Stimulated activated CD4-positive, alpha-beta T cell treated with anti-CD3 and anti-CD28 coated beads, Interleukin-2, amount 100 ng/mL, for 4 hours (primary cell): ENCODE data around the gene SUCNR1.
"Not testable (repeated sequence)": the region's sequence is repeated elsewhere in the genome, so short reads cannot be mapped to it uniquely, and the experiment has no call there.

Experiments
- DNase-seq: peaks from one replicate; pipeline ENCODE4 v3.0.0-alpha.2; 2020; ENCODE audit warnings: low read depth

SUCNR1 gene

DNA sequence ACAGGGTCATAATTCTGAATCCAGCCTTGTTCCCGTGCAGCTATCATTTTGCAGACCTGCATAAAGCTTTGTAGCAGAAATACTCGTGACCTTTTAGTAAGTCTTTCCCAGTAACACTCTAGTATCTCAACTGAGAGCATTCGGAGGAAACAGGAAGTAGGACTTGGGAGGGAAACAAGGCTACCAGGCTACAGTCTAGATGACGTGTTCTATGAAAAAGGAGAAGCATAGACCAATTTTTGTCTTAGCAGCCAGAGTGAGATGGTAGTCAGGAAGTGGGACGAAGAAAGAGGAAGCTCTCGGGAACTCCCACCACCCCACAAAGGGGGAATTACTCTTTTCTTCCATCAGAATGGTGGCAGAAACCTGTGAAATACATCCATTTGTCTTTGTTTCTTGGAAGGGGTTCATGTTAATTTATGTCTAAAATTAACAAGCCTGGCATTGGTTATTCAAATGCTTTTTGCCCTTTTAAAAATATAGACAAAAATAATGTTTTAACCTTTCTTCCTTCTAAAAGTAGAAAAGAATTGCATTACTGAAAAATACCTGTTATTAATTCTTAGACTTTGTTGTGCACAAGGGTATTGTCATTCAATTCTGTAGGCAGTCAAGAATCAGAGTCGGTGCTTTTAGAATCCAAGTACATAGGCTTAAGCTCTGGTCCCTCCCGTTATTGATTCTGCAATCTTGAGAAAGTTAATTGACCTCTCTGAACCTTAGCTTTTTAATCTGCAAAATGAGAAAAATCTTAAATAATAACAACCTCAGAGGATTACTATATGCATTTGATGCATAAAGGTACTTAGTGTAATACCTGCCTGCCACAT, 1.6 kb upstream of the SUCNR1 start:
- DNase-seq, result no peak

DNA sequence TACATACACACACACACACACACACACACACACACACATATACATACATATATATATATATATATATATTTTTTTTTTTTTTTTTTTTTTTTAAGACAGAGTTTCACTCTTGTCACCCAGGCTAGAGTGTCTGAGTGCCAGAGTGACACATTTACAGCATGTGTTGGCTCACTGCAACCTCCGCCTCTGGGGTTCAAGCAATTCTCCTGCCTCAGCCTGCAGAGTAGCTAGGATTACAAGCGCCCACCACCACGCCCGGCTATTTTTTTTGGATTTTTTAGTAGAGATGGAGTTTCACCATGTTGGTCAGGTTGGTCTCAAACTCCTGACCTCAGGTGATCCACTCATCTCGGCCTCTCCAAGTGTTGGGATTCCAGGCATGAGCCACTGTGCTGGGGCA, 636 bp downstream of the SUCNR1 start:
- not testable (repeated sequence) for DNase-seq

DNA sequence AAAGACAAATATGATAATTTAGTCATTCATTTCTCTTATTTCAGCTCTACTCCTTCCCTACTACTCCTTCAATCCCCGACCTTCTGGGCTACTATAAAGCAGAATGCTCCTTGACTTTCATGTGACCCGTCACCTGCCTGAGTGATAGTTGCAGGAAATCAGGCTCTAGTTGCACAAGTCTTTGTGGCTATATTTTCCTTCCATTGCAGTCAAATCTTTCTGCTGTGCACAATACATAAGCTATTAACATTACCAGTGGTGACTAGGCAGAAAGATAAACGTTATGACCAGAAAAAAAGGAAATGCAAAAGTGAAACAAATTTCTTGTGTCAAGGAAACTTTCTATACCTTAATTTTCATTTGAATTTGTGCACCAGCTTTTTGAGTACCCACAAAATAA, 2.3 kb downstream of the SUCNR1 start:
- DNase-seq, result no peak

DNA sequence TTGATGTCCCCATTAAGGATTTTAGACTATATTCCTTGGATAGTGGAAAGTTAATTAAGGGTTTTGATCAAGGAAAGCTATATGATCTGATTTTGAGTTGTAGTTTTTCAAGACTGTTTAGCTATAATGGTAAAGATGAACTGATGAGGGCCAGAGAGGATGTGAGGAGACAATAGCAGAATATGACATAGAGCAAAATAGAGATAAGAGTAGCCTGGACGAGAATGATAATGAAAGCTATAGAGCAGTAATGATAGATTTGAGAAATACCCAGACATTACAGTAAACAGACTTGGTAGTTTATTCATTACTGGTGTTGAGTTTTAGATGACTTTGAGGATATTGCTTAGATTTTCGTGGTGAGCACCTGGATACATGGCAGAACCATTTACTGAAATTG, 3.8 kb downstream of the SUCNR1 start:
- no peak for DNase-seq

DNA sequence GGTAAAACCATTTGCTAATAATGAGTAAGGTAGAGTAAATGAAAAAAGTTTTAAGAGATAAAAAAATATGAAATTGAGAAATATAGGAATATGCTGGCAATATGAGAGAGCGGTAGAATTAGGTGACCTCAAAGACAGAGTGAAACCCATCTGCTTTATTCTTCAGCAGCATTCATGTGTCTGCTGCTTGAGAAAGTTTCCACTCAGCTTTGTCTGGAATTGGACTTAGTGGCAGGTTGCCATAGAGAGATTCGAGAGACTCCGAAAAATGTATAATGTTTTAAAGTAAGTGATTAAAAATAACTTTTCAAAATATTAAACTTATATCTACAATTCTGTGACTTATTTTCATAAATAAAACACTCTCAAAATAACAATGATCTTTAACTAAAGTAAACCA, 5.0 kb downstream of the SUCNR1 start:
- no peak for DNase-seq

DNA sequence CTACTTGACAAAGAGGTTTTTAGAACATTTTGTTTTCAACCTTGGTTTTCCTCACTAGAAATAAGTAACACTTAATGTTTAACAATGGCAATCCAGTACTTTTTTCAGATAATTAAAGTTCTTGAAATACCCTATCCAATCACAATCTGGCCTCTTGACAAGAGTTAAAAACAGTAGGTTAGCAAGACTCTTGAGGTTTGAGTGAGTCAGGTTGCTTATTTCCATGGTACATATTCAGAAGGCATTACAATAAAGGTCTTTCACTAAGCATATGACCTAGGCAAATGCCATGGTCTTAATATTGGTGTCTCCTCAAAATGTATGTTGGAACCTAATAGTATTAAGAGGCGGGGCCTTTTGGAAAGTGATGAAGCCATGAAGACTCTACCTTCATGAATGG, 5.6 kb downstream of the SUCNR1 start:
- DNase-seq, result no peak

DNA sequence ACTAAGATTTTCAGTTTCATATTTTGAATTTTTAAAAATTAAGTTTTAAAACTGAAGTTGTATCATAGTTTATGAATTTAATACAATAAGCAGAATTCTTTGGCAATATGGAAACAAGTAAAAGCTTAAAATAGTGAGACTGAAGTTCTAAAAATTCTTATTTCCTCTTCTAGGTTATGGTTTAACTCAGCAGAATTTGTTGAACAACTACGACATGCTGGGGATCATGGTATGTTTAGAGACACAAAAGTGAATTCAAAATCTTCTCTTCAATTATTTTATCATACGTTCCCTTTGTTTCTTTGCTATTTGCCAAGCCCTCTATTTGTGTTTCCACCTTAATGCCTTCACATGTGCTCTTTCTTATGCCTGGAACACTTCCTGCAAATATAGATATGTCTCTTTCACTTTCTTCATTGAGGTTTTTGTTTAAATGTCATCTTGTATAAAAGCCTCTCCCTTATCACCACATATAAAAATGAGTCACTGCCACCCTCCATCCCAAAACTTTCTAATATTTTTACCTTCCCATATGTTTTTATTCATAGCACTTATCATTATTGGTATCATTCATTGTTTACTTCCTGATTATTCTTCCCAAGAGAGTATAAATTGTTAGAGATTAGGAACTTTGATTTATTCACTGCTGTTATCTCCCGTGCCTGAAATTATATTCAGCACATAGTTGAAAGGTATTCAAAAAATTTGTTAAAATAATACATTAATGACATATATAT, 6.4 kb downstream of the SUCNR1 start:
- DNase-seq, result no peak

DNA sequence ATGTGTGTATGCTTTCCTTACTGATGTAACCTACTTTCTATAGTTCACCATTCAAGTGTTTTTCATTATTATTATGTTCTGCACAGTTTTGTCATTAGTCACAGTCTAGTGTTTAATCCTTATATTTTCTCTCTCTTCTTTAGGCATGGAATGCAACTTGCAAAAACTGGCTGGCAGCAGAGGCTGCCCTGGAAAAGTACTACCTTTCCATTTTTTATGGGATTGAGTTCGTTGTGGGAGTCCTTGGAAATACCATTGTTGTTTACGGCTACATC, 6.9 kb downstream of the SUCNR1 start:
- no peak for DNase-seq

DNA sequence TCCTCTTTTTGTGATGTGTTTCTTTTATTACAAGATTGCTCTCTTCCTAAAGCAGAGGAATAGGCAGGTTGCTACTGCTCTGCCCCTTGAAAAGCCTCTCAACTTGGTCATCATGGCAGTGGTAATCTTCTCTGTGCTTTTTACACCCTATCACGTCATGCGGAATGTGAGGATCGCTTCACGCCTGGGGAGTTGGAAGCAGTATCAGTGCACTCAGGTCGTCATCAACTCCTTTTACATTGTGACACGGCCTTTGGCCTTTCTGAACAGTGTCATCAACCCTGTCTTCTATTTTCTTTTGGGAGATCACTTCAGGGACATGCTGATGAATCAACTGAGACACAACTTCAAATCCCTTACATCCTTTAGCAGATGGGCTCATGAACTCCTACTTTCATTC, 7.7 kb downstream of the SUCNR1 start:
- no peak for DNase-seq

DNA sequence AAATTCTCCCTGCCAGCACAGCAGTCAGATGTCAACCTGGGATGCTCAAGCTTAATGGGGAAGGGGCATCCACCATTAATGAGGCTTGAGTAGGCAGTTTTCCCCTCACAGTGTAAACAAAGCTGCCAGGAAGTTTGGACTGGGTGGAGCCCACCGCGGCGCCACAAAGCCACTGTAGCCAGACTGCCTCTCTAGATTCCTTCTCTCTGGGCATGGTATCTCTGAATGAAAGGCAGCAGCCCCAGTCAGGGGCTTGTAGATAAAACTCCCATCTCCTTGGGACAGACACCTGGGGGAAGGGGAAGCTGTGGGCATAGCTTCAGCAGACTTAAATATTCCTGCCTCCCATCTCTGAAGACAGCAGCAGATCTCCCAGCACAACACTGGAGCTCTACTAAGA, 12.0 kb downstream of the SUCNR1 start:
- not testable (repeated sequence) for DNase-seq

DNA sequence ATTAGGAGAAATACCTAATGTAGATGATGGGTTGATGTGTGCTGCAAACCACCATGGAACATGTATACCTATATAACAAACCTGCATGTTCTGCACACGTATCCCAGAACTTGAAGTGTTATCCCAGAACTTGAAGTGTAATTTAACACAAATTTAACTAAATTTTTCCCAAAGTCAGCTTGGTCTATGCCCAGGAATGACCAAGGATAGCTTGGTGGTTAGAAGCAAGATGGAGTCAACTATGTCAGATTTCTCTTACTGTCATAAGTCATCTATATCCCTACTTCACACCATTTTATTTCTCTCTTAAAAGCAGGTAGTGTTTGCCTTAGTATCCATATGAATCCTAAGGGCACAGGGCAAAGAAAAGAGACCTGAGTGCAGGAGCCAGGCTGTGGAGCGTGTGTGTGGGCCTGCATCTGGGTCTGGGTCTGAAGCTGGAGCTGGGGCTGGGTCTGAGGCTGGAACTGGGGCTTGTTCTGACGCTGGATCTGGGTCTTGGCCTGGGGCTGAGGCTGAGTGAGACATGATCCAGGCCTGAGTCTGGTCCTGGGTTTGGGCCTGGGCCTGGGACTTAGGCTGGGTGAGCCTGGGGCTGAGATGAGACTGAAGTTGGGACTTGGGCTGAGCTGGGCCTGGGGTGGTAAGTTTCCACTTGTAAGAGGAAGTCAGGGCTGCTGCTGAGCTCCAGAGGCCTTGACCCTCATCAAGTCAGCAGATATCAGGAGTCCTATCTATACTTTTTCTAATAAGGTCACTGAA, 14.2 kb downstream of the SUCNR1 start:
- not testable (repeated sequence) for DNase-seq

DNA sequence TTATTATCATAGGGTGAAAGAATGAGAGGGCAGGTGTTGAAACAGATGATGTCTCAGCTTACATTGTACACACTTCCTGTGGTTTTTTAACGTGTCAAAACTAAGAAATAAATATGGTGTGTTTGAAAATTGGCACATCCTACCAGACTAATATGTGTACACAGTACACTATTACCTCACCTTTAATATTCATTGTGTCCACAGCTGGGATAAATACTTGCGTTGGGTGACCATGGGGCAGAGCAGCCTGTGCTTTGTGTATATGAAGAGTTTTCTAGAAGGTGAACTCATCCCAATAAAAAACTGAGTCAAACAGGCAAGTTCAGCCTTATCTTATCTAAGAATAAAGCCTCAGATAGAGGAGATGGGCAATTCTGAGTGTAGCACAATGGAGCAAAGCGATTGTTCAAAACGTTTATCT, 17.3 kb downstream of the SUCNR1 start:
- DNase-seq, result no peak

DNA sequence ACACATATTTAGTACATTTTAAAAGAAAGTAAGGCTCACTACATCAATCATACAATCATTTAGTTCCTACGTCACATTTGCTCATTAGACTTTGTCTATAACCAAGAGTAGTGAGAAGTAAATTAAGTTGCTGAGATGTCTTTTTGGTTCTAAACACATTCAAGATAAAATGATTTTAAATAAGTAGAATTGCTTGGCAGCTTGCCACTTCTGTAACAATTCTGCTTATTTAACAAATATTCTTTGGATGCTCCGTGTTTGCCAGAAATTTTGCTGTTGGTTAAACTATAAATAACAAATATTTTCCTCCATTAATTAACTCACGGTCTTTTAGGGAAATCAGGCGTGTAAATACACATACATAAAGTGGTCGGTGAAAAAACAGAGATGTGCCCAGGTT, 18.3 kb downstream of the SUCNR1 start:
- no peak for DNase-seq

DNA sequence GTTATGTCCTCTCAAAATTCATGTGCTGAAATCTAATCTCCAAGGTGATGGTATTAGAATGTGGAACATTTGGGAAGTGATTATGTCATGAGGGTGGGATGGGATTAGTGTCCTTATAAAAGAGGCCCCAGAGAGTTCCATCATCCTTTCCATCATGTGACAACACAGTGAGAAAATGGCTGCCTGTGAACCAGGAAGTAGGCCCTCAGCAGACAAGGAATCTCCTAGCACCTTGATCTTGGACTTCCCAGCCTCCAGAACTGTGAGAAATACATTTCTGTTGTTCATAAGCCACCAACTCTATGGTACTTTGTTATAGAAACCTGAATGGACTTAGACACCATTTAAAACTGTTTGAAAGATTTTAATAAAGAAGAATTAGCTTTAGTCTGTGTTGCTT, 20.8 kb downstream of the SUCNR1 start:
- no peak for DNase-seq

DNA sequence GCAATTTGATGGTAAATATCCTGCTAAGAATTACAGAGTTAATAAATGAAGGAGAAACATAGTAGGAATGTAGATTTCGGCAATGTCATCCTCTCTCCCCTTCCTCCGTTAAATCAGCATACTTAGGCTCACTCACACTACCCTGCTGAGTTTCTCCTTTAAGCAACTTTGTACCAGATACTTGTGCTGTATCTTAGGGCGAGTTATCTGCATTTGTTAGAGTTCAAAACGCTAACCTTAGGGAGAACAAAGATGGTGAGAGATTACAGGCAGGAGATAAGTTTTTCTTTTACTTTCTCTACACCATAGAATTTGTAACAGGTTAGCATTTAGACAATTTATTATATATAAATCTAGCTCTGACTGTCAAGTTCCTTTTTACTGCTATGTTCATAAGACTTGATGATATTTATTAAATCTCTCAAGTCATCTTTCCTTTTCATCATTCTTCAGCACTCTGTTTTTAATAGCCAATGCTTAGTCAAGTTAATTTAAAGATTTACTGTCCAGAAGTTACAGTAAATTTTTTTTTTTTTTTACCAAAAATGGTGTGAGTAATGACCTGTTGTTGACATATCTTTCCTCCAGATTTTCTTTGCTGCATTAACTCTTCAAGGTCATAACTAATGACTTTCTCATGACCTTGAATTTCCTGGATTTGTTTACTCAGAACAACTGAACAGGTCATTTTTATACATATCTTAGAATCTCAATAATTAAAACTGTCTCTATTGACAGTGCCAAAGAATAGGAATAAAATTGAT, 22.2 kb downstream of the SUCNR1 start:
- DNase-seq, result no peak

DNA sequence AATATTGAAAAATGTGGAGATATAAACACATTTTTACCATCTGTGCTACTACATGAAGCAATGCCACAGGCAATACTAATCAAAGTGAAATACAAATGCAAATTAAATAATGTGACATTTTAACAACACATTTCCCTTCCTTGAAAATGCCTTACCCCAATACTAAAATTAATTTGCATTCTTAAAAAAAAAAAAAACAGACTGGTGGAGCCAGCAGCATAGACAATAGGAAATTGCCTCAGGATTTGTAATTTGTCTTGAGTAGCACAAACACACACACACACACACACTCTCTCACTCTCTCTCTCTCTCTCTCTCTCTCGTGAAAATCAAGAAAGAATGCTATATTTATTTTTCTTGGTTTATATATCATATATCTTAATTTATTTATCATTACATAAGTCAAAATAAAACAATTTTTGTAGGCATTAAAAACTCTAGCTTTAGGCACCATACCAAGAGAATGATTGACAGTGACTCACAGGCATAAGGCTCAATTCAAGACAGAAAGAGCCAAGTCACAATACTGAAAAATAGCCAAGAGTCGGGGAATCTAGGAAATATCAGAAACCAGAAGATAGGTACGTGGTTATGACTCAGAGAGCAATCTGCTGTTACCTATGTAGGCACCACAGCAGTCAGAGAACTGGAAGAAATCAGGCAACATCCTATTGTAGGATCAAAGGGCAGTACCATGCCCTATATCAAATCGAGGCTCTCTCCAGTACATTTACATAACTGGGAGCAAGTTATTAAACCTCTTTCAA, 23.0 kb downstream of the SUCNR1 start:
- no peak for DNase-seq

DNA sequence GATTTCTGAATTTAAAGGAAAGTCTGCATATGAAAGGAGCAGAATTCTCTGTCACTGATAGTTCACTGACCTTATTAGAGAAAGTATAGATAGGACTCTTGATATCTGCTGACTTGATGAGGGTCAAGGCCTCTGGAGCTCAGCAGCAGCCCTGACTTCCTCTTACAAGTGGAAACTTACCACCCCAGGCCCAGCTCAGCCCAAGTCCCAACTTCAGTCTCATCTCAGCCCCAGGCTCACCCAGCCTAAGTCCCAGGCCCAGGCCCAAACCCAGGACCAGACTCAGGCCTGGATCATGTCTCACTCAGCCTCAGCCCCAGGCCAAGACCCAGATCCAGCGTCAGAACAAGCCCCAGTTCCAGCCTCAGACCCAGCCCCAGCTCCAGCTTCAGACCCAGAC, 24.7 kb downstream of the SUCNR1 start:
- DNase-seq, result not testable (repeated sequence)

DNA sequence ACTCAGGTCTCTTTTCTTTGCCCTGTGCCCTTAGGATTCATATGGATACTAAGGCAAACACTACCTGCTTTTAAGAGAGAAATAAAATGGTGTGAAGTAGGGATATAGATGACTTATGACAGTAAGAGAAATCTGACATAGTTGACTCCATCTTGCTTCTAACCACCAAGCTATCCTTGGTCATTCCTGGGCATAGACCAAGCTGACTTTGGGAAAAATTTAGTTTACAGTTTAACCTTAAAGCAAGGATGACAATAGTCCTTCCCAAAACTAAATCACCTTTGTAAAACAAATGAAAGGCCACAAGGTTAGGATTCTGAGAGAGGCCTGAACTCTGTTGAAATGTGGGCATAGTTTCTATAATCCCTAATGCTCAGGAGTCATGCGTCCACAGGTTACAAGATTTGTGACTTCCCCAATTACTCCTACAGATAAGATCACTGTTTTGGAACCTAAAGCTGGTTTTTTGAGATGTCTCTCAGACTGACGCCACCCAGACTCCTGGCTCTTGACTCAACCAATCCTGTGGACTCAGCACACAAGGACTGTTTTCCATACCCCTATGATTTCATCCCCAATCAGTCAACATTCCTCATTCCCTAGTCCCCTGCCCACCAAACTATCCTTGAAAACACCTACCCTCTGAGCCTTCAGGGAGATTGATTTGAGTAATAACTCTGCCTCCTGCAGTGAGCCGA, 25.3 kb downstream of the SUCNR1 start:
- DNase-seq, result not testable (repeated sequence)

DNA sequence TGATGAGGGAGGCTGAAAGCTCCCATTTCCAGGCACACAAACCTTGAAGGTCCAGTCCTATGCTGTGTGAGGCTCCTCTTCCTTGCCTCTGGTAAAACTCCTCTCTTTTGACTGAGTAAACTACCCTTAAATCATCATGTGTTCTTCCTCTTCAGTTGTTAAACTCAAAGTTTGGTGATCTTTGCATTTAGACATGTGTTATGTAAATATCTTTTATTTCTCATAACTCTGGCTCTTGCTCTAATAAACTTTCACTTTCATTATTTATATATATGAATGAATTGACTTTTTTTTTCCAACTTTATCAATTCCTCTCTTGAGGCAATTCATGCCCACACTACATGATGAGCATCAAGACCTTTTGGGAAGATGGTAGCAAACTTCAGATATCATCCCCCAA, 26.6 kb downstream of the SUCNR1 start:
- no peak for DNase-seq

DNA sequence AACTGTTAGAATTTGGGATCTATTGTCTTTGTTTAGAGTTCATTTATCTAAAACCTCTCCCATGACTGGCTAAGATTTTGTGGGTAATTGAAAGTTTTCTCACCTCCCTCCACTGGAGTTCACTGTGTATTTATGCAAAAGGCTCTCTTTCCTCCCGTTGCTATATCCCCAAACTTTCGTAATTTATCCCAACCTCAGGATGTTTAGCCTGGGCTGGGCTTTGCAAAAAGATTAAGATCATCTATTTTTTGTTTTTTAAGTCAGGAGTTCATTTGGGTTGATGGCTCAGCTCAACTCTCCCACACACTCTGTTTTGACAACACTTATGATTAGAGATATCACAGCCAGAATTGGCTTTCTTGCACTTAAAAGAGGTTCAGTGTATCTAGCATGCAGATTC, 27.0 kb downstream of the SUCNR1 start:
- DNase-seq, result no peak
